CD14-positive monocyte (primary cell): ENCODE measurements around the gene GPR158. TPM values are rescaled to one million over a fixed set of nuclear protein-coding genes. Genes with fewer than 3 reads are reported as not detected.

Experiments
- DNase-seq, 3 donors: peaks; one replicate each; pipeline ENCODE4 v3.0.0-alpha.2; 2011 to 2022
- H2AFZ ChIP-seq: 2 replicates; pipeline ENCODE4 v1.6.0; 2012; ENCODE audit warnings: mild to moderate bottlenecking, low read depth, low read length, inconsistent platforms; ENCODE audit not compliant: insufficient read depth, poor library complexity, severe bottlenecking
- H3K27ac ChIP-seq, 2 donors: 1 replicate in 1 of 2; 2 replicates in 1 of 2; pipeline ENCODE4 v1.5.1; 2012 to 2013; ENCODE audit warnings: low read length in 2 of 2, control low read depth in 1 of 2, inconsistent platforms in 1 of 2, low read depth in 1 of 2, mild to moderate bottlenecking in 1 of 2
- H3K27me3 ChIP-seq, 2 donors: one replicate each; pipeline versions ENCODE4 v1.6.0 to v1.6.1; 2011 to 2013; ENCODE audit warnings: low read length in 2 of 2; ENCODE audit not compliant: control insufficient read depth in 2 of 2, insufficient read depth in 2 of 2
- H3K36me3 ChIP-seq, 2 donors: replicated peaks in 1 of 2; 1 replicate in 1 of 2; 2 replicates in 1 of 2; pipeline versions ENCODE4 v1.5.1 to v1.6.1; 2012 to 2013; ENCODE audit warnings: low read length in 2 of 2, control low read depth in 1 of 2, inconsistent platforms in 1 of 2, mild to moderate bottlenecking in 1 of 2; ENCODE audit not compliant: insufficient read depth in 2 of 2, control insufficient read depth in 1 of 2
- H3K4me1 ChIP-seq, 2 donors: 1 replicate in 1 of 2; 2 replicates in 1 of 2; pipeline versions ENCODE4 v1.5.1 to v1.6.1; 2012 to 2013; ENCODE audit warnings: low read length in 2 of 2, control low read depth in 1 of 2, inconsistent platforms in 1 of 2, mild to moderate bottlenecking in 1 of 2, moderate library complexity in 1 of 2; ENCODE audit not compliant: insufficient read depth in 2 of 2, control insufficient read depth in 1 of 2
- H3K4me2 ChIP-seq: replicated peaks from 2 replicates; pipeline ENCODE3; 2012; ENCODE audit warnings: low read length, moderate library complexity, mild to moderate bottlenecking; ENCODE audit not compliant: poor library complexity, severe bottlenecking; ENCODE audit errors: extremely low read depth
- H3K4me3 ChIP-seq, 3 experiments: fragments of 200-600 bp in 1 of 3; sonication (generic) in 1 of 3; replicated peaks in 1 of 3; 1 replicate in 2 of 3; 2 replicates in 1 of 3; pipeline ENCODE4 v1.5.1; 2011 to 2013; ENCODE audit warnings: low read length in 3 of 3, mild to moderate bottlenecking in 3 of 3, control low read depth in 2 of 3, low read depth in 2 of 3, inconsistent platforms in 1 of 3, moderate library complexity in 1 of 3
- H3K79me2 ChIP-seq: 2 replicates; pipeline ENCODE4 v1.6.0; 2012; ENCODE audit warnings: mild to moderate bottlenecking, control low read depth, inconsistent platforms, low read length, moderate library complexity; ENCODE audit not compliant: insufficient read depth
- H3K9ac ChIP-seq: 2 replicates; pipeline ENCODE4 v1.6.0; 2017; ENCODE audit warnings: low read length, mild to moderate bottlenecking; ENCODE audit not compliant: insufficient read depth, poor library complexity, severe bottlenecking
- H3K9me3 ChIP-seq, 2 donors: replicated peaks in 1 of 2; 1 replicate in 1 of 2; 2 replicates in 1 of 2; pipeline versions ENCODE4 v1.5.1 to v1.6.1; 2012 to 2013; ENCODE audit warnings: low read length in 2 of 2, control low read depth in 1 of 2; ENCODE audit not compliant: control insufficient read depth in 1 of 2, insufficient read depth in 1 of 2
- H4K20me1 ChIP-seq: 2 replicates; pipeline ENCODE4 v1.6.0; 2012; ENCODE audit warnings: mild to moderate bottlenecking, low read length, control low read depth, moderate library complexity; ENCODE audit not compliant: insufficient read depth
- H3K27ac Mint-ChIP-seq, 7 donors: one replicate each; pipeline ENCODE4 v1.8.0; 2020; ENCODE audit warnings: mild to moderate bottlenecking in 7 of 7, mixed read lengths in 7 of 7, moderate library complexity in 6 of 7, inconsistent platforms in 2 of 7
- H3K27me3 Mint-ChIP-seq, 3 donors: one replicate each; pipeline ENCODE4 v1.8.0; 2021 to 2022; ENCODE audit warnings: low read depth in 3 of 3, mild to moderate bottlenecking in 3 of 3, mixed read lengths in 3 of 3, moderate library complexity in 3 of 3, inconsistent platforms in 1 of 3
- H3K36me3 Mint-ChIP-seq, 2 donors: one replicate each; pipeline ENCODE4 v1.8.0; 2020; ENCODE audit warnings: mixed read lengths in 2 of 2, inconsistent platforms in 1 of 2, mild to moderate bottlenecking in 1 of 2
- H3K4me1 Mint-ChIP-seq: one replicate; pipeline ENCODE4 v1.8.0; 2020; ENCODE audit warnings: mild to moderate bottlenecking, mixed read lengths
- H3K4me3 Mint-ChIP-seq, 2 donors: one replicate each; pipeline ENCODE4 v1.8.0; 2020; ENCODE audit warnings: mild to moderate bottlenecking in 2 of 2, mixed read lengths in 2 of 2, moderate library complexity in 1 of 2
- H3K9me3 Mint-ChIP-seq, 7 donors: one replicate each; pipeline ENCODE4 v1.8.0; 2020 to 2022; ENCODE audit warnings: mixed read lengths in 7 of 7, mild to moderate bottlenecking in 6 of 7, moderate library complexity in 6 of 7, inconsistent platforms in 2 of 7
- CTCF ChIP-seq: fragments of 200-600 bp; IDR thresholded peaks from one replicate; pipeline ENCODE4 v1.8.0; 2022; ENCODE audit warnings: antibody characterized with exemption, mild to moderate bottlenecking
- WGBS: methylation state at CpG from one replicate; pipeline ENCODE4 v1.1.5; 2013; ENCODE audit warnings: missing lambda C conversion rate; ENCODE audit not compliant: insufficient coverage; 5-methylcytosine and 5-hydroxymethylcytosine counted together
- intact Hi-C, 2 donors: fragments of 100-400 bp; cut with micrococcal nuclease; formaldehyde crosslinking; loops; one replicate each; pipeline versions ENCODE4 v1.15.0 to v1.15.1; 2023
- polyA plus RNA-seq, 3 donors: library from polyadenylated mRNA; depleted of rRNA in 1 of 3; unstranded in 2 of 3; stranded (reverse) in 1 of 3; fragments of 300-500 nt in 2 of 3; fragments of >200 nt in 1 of 3; fragmentation: Illumina TruSeq in 2 of 3; gene quantifications; 1 replicate in 2 of 3; 2 replicates in 1 of 3; pipeline ENCODE4 v1.2.3, GENCODE V29; 2012 to 2021

The GPR158 gene
- polyA plus RNA-seq, 3 donors = not detected

GRCh38 chr10:25393621-25394020, 218.8 kb downstream of the GPR158 start:
- Mint-ChIP-seq H3K4me3 (no peak overlapping the region), H3K27me3 (no peaks in the 10 kb centered on the region), H3K27ac (no peak overlapping the region), H3K4me1 (no peaks in the 10 kb centered on the region), H3K36me3 (no peaks in the 10 kb centered on the region), H3K9me3 (peaks cover 2 to 28% (median 19%) of the 10 kb centered on the region in 7 donors)
- WGBS = no CpG with 5 or more reads among the region's 2 CpGs
- H3K27me3 ChIP-seq = no peaks in the 10 kb centered on the region
- no peak for TF ChIP-seq CTCF
- no peaks in the 10 kb centered on the region for H3K79me2 ChIP-seq
- no peak overlapping the region for H2AFZ ChIP-seq
- H3K4me1 ChIP-seq = no peaks in the 10 kb centered on the region
- no peak overlapping the region for H3K4me3 ChIP-seq
- H3K27ac ChIP-seq = no peak overlapping the region
- no peak overlapping the region for H3K4me2 ChIP-seq
- no peak overlapping the region for H3K9ac ChIP-seq
- intact Hi-C loops = no loop called here
- H4K20me1 ChIP-seq = no peaks in the 10 kb centered on the region
- H3K9me3 ChIP-seq = peaks cover 17 to 30% of the 10 kb centered on the region in 2 donors
- H3K36me3 ChIP-seq = no peaks in the 10 kb centered on the region
- no peak for DNase-seq

GRCh38 chr10:25398680-25399079, 223.9 kb downstream of the GPR158 start:
- no peaks in the 10 kb centered on the region for H3K27me3 Mint-ChIP-seq
- Histone ChIP-seq H3K79me2 (no peaks in the 10 kb centered on the region), H3K27me3 (no peaks in the 10 kb centered on the region), H3K36me3 (no peaks in the 10 kb centered on the region), H2AFZ (no peak overlapping the region), H3K4me3 (no peak overlapping the region), H4K20me1 (no peaks in the 10 kb centered on the region), H3K9ac (no peak overlapping the region), H3K27ac (no peak overlapping the region), H3K9me3 (peaks cover 0 to 4% of the 10 kb centered on the region in 2 donors), H3K4me1 (no peaks in the 10 kb centered on the region), H3K4me2 (no peak overlapping the region)
- H3K9me3 Mint-ChIP-seq = peaks cover 0 to 5% (median 0%) of the 10 kb centered on the region in 7 donors
- no peak overlapping the region for H3K27ac Mint-ChIP-seq
- intact Hi-C loops = no loop called here
- no peak for TF ChIP-seq CTCF
- DNase-seq = no peak
- 30% methylated on average over 2 of the region's 3 CpGs for WGBS
- no peaks in the 10 kb centered on the region for H3K36me3 Mint-ChIP-seq
- H3K4me3 Mint-ChIP-seq = no peak overlapping the region
- H3K4me1 Mint-ChIP-seq = no peaks in the 10 kb centered on the region
